HG03432 (cell line): ENCODE measurements around the gene PEX16.
"Not testable (repeated sequence)": the region's sequence is repeated elsewhere in the genome, so short reads cannot be mapped to it uniquely, and the experiment has no call there.

Experiments
- ATAC-seq: cut with Tn5 transposase; IDR thresholded peaks from one replicate; pipeline ENCODE4 v1.9.1; 2021; ENCODE audit warnings: mild to moderate bottlenecking, moderate library complexity; ENCODE audit not compliant: unreplicated experiment

PEX16 gene

DNA sequence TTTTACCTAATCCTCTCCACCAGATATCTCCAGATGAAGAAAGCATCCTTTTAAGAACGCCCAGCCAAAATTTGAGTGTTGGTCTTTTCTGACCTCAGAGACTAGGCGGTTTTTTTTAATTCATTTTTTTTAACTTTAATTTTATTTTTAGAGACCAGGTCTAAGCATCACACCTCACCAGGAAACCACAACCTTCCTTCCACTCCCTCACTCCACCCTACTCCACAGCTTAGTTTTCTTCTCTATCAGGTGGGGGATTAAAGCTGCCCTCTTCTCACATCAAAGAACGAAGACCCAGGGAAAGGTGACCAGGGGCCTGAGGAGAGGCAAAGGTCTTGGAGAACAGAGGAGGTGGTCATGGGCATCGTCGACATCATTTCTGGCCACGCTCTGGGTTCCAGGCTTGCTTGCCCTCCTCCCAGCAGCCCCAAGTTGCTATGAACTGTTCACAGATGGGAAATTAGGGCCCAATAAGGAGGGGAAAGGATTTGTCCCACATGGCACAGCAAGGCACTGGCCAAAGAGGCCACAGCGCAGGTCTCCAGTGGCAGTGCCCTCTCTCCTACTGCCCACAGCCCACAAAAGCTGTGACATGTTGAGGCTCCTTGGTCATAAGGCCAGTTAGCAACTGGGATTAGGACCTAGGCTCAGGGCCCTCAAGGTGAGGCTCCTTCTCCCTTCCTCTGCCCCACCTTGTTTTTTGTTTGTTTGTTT lies 1.4 kb upstream of the PEX16 start:
- ATAC-seq, result no peak

DNA sequence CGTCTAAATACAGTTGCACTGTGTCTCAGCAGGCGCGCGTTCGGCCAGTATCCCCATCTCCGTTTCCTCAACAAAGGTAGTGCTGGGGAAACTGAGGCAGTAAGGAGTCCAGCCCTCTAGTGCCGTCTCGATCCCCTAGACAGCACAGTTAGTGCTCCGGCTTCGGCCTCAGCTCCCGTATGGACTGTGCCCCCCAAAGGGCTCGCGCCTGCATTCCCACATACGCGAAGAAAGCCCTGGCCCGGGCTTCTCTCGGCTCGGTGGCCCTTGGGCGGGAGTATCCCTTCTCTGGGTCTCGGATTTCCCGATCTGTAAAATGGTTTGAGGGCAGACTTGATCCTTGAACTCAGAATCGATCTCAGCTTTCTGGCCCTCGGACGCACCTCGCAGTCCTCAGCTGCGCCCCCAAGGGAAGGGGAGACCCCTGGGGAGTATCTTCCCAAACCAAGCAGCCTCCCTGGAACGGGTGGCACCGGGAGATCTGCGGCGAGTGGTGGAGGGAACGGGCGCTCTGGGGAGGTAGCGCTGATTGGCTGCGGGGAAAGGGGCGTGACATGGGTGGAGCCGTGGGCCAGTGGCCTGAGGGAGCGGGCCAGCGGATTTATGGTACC lies 759 bp upstream of the PEX16 start:
- ATAC-seq, result peak; percentile 47

DNA sequence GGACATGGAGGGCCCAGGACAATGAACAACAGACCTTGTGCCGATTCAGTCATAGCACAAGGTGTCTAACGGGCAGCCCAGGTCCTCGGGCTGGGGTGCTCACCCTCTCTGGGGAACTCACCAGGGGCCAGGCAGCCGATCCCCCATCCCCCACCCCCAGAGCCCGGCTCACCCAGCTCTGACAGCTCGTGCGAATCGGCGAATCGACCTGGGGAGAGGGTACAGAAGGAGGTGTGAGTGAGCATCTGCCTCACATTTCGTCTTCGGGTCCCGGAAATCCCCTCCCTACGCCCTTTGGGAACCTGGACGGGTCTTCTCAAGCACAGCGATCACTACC lies 423 bp downstream of the PEX16 start:
- ATAC-seq, result peak; percentile 1

DNA sequence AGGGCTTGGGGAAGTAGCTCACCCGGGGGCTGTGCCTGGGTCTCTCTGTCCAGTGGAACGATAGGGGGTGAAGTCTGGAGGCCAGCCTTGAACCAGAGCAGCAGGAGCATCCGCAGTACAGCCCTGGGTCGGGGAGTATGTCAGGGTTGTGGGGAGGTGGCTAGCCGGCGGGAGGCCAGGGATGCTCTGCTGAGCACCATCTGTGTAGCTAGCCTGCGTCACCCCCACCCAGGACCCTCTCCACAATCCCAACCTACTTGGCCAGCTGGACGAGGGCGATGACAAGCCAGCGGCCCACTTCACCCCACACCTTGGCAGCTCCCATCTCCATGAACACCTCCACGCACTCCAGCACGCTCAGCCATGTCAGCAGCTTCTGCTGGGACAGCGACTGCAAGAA lies 2.2 kb downstream of the PEX16 start:
- ATAC-seq, result no peak

DNA sequence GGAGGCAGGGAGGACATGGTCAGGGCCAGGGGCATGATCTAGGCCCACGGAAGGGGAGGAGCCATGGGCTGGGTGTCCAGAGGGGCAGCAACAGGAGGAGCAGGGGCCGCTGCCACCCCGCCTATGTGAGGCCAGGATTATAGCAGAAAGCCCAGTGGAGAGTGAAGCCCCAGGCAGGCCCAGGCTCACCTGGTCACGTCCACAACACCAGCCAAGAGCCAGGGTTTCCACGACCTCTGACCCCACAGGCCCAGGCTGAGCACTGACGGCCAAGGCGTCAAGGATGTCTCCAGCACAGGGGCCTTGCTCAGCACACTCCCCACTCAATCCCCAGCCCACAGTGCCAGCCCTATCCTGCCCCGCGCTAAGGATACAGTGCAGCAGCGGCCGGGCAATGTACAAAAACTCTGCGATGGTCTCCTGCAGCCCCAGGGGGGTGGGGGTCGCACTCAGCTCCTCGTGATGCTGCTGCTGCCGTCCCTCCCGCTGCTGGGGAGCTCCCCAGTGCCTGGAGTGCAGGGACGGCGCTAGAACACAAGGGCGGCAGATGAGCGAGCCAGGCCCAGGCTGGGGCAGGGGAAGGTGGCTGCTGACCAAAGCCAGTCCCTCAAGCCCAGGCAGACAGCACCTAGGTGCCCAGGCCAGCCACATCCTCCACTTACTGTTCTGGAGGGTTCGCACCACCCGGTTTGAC lies 3.6 kb downstream of the PEX16 start:
- ATAC-seq, result no peak

DNA sequence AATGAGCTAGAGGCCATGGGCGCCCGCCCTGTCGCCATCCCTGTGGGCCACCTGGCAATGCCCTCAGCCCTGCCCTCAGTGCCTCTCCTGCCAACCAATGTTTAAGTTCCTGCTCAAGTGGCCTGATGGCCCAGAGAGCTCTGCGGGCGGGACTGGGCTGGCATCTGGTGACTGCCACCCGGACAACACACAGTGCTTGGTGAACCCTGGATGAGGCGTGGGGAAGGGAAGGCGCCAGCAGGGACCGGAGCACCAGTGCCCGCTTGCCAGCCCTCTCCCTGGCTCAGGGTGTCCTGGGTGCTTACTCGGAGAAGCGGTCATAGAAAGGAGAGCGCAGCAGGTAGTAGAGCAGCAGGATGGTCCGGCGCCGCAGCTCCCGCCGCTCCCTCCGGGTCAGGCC lies 4.2 kb downstream of the PEX16 start:
- ATAC-seq, result no peak

DNA sequence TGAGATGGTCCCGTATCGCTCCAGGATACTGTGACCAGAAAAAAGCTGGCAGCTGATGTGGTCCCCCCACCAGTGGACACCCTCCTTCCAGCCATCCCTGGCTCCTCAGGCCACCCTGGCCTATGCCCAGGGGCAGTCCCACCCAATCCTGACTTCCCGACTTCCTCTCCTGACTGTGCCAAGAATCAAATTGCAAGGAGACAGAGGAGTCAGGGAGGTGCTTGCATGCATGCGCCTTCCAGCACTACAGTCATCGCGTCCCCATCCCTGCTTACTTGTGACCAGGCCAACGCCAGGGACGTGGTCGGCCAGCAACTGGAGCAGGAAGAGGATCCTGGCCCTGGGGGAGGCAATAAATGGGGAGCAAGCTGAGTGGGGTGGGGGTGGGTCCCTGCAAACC lies 7.1 kb downstream of the PEX16 start:
- ATAC-seq, result no peak

DNA sequence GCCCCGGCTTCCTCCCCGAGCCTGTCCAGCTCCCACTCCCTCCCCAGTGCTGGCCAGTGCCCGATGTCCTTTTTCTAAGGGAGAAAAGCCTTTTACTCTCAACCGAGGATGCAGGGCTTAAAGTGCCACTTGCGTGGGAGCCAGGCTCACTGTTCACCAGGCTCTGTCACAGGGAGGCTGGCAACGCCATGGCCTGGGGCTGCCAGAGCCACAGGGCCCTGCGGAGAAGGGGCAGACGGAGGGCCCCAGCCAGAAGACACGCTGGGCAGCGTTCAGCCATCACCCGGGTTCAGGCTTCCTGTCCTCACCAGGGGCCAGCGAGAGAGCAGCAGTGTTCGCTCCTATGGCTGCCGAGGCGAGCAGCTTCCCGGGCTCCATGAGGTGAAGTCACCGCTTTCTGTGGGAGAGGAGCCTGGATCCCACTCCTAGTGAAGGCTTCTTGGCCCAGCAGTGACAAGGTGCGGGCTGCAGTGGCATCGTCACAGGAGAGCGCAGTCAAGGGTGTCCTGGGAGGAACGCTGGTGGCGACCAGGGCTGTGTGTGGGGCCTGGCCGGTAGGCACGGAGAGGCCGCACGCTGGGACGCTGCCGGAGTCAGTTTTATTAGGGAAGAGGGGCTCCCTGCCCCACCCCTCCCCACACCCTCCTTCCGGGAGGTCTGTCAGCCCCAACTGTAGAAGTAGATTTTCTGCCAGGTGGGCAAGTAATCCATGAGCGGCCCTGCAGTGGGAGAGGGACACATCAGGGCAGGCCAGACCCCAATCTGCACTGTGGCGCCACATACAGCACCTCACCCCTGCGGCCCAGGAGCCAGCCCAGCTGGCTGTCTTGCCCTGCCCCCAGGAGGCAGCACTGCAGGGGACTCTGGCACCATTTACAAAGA lies 7.8 kb downstream of the PEX16 start:
- no peak for ATAC-seq

DNA sequence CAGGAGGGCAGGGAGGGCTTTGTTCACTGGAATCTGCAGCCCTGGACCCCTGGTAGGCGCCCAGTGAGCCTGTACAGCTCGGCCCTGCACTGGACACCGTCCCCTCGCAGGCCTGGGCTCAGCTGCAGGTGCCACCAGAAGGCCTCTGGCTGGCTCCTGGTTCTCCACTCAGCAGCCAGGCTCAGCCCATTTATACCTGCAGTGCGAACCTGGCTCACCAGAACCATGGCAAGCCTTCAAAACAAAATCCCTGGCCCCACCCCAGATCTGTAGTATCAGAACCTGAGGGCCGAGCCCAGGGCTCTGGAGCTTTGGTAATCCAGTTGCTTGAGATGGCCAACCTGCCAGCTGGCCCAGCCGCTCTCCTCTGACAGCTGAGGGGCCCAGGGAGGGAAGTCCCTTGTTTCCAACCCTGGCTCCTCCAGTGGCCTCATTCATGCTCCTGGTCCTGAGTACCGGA lies 9.7 kb downstream of the PEX16 start:
- no peak for ATAC-seq

DNA sequence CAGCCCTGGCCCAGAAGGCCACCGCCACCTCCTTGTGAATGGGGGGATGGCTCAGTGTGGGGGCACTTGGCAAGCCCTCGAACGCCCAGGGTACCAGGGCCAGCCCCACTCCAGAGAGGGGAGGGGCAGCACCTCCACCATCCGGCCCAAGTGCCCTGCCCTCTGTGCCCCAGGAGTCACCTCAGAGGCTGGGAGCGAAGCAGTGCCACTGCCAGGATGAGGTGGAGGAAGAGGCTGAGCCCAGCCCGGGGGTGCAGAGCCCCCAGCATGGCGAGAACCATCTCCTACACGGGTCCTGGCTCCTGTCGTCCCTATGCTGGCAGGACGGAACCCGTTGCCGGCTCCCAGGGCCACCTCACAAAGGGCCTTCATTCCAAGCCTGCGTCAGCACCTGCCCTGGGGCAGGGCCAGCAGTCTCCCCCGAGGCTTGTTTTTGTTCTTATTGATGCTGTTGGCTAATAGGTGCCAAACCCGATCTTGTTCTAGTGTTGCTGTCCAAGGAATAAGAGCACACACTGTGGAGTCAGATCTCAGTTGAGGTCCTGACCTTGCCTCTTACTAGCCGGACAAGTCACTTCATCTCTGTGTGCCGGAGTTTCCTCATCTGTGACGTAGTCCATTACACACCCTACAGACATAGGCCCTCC lies 10.6 kb downstream of the PEX16 start, which contains the start of gene FREY1:
TSS of gene FREY1 (minus strand) at position 307 of the 647 bp plus-strand sequence. CDS start at position 281, 26 bp downstream.
- ATAC-seq, result no peak

DNA sequence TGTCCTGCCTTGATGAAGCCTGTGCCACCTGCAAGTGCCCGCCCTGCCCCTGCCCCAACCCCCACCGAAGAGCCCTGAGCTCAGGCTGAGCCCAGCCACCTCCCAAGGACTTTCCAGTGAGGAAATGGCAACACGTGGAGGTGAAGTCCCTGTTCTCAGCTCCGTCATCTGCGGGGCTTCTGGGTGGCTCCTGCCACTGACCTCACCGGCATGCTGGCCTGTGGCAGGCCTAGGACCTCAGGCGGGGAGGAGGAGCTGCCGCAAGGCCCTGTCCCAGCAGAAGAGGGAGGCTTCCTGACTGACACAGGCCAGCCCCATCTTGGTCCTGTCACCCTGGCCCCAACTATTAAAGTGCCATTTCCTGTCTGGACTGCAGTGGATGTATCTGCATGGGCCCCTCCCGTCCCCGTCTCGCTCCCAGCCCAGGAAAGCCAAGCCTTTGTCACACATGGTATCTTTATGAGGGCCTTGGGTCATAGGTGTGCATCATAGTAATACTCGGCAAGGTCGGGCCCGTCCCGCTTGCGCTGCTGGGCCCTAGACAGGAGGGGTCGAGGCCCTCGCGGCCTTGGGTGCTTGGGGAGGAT lies 11.5 kb downstream of the PEX16 start:
- ATAC-seq, result no peak

DNA sequence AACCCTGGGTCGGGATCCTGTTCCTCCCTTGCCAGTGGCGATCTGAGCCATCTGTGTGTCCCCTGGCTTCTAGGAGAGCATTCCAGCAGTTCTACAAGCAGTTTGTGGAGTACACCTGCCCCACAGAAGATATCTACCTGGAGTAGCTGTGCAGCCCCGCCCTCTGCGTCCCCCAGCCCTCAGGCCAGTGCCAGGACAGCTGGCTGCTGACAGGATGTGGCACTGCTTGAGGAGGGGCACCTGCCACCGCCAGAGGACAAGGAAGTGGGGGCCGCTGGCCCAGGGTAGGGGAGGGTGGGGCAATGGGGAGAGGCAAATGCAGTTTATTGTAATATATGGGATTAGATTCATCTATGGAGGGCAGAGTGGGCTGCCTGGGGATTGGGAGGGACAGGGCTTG lies 12.1 kb downstream of the PEX16 start:
- ATAC-seq, result not testable (repeated sequence)

DNA sequence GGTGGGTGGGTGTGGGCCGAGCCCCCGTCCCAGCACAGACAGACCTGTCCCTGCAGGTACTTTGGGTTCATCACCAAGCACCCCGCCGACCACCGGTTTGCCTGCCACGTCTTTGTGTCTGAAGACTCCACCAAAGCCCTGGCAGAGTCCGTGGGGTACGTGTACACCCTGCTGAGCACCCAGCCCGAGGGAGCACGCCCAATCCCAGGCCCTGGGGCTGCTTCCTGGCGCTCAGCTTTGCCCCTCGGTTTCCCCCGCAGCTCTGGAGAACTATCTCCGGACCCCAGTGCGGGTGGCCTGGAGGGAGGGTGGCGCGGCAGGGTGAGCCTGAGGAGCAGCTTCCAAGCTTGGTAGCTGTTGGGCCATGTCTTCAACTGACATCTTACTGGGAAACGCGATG lies 12.6 kb downstream of the PEX16 start:
- ATAC-seq, result no peak

DNA sequence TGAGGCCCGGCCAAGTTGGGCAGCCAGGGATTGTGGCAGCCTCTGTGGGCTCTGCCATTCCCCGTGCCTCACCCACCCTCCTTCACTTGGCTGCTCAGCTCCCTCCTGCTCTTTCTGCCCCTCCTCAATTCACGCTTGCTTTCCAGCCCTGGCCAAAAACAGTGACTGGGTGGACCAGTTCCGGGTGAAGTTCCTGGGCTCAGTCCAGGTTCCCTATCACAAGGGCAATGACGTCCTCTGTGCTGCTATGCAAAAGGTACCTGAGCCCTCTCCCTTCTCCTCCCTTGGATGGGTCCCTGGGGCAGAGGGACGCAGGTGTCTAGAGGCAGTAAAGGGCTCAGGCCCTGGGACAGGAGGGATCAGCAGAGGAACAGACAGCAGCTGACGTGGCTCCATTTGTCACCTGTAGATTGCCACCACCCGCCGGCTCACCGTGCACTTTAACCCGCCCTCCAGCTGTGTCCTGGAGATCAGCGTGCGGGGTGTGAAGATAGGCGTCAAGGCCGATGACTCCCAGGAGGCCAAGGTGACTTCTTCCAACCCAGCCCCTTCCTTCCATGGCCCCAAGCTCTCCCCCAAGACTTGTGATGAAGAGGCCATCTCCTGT lies 13.3 kb downstream of the PEX16 start:
- ATAC-seq, result no peak

DNA sequence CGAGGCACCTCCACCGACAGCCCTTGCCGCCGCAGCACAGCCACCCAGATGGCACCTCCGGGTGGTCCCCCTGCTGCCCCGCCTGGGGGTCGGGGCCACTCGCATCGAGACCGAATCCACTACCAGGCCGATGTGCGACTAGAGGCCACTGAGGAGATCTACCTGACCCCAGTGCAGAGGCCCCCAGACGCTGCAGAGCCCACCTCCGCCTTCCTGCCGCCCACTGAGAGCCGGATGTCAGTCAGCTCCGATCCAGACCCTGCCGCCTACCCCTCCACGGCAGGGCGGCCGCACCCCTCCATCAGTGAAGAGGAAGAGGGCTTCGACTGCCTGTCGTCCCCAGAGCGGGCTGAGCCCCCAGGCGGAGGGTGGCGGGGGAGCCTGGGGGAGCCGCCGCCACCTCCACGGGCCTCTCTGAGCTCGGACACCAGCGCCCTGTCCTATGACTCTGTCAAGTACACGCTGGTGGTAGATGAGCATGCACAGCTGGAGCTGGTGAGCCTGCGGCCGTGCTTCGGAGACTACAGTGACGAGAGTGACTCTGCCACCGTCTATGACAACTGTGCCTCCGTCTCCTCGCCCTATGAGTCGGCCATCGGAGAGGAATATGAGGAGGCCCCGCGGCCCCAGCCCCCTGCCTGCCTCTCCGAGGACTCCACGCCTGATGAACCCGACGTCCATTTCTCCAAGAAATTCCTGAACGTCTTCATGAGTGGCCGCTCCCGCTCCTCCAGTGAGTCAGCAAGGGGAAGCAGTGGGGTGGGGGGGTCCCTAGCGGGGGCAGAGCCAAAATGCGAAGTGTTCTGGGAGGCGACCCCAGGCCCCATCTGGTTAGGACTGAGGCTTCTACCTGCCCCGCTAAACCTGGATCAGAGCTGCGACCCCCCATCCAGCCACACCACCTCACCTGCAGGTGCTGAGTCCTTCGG lies 15.0 kb downstream of the PEX16 start:
- no peak for ATAC-seq

DNA sequence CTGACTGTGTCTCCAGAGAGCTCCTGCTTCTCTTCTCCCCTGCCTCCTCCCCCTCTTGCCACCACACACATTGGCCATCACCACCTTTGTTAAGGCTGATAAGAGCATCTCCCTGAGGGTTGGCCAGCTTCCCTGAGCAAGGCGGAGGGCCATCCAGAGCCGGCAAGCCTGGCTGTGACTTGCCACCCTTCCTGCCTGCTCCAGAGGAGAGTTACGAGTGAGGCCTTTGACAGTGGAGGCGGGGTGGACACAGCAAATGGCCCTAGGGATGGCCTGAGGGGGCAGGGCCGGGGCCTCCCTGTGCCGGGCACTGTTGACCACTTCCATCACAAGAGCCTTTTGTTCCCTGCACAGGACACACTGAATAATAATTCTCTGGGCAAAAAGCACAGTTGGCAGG lies 16.1 kb downstream of the PEX16 start:
- ATAC-seq, result no peak

DNA sequence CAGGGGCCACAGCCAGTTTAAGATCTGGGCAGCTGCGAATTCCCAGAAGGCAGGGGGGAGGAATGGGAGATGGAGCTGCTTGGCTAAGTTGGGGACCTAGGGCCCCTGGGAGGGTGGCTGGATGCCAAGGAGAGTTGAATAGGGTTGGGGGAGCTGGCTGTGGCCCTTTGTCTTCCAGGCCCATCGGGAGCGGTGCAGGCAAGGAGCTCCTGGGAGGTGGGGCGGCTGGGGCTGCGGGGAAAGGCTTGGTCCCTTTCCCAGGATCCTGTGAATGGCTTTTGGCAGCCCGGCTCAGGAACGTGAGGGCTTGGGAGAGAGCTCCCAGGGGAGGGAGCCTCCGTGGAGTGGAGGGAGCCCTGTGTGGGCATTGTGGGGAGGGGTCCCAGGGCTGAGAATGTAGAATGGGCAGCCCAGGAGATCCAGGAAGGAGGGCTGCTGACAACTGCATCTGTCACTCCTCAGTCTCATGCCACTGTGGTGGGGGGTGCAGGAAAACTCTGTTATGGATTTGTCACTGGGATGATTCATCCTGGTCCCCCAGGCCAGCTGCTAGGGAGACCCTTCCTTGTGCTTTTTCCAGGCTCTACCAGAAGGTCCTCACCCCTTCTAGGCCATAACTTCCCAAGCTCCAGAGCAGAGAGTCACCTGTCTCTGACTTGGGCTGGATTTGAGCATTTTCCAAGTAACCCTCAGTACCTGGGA lies 16.6 kb downstream of the PEX16 start:
- no peak for ATAC-seq

DNA sequence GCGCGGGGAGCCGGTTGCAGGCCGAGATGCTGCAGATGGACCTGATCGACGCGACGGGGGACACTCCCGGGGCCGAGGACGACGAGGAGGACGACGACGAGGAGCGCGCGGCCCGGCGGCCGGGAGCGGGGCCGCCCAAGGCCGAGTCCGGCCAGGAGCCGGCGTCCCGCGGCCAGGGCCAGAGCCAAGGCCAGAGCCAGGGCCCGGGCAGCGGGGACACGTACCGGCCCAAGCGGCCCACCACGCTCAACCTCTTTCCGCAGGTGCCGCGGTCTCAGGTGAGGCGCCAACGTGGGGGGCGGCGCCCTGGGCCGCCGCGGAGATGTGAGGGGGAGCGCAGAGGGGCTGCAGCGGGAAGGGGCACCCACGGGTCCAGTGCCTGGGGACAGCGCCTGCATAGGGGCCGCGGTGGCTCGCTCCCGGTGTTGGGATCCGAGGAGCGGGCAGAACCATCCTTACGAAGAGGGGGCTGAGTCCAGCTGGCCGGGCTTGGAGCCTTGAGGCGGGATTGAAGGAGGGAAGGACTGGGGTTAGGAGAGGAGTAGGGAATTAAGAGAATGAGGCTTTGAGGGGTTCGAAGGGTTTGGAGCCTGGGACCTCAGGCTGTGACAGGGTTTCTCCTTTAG lies 17.4 kb downstream of the PEX16 start:
- ATAC-seq, result not testable (repeated sequence)
